GM10847 (cell line): ENCODE results near the gene SYVN1.
A peak's percentile ranks its signal among the peaks of the same experiment; 100 is the strongest.

Experiments used
- POLR2A ChIP-seq: IDR thresholded peaks from 2 replicates; pipeline ENCODE4 v1.6.1; 2011; ENCODE audit not compliant: insufficient read length; ENCODE audit errors: extremely low read depth

The SYVN1 gene

GRCh38 chr11:65110354-65110861 lies 23.9 kb downstream of the SYVN1 start:
- no peak for TF ChIP-seq POLR2A

GRCh38 chr11:65109231-65110198 lies 24.8 kb downstream of the SYVN1 start:
- no peak for TF ChIP-seq POLR2A

- no peak for TF ChIP-seq POLR2A
Measured at GRCh38 chr11:65108469-65109123, 25.7 kb downstream of the SYVN1 start.

- no peak for TF ChIP-seq POLR2A
Measured at GRCh38 chr11:65107751-65108468, 26.4 kb downstream of the SYVN1 start.

- TF ChIP-seq POLR2A: no peak
Measured at GRCh38 chr11:65107078-65107477, 27.2 kb downstream of the SYVN1 start.

GRCh38 chr11:65104628-65105027 lies 29.7 kb downstream of the SYVN1 start:
- TF ChIP-seq POLR2A: no peak

GRCh38 chr11:65103476-65103875 lies 30.8 kb downstream of the SYVN1 start:
- TF ChIP-seq POLR2A: no peak

- no peak for TF ChIP-seq POLR2A
Measured at GRCh38 chr11:65102142-65103095, 31.9 kb downstream of the SYVN1 start.

GRCh38 chr11:65100674-65101350 lies 33.5 kb downstream of the SYVN1 start:
- TF ChIP-seq POLR2A: no peak

GRCh38 chr11:65096926-65097325 lies 37.4 kb downstream of the SYVN1 start:
- TF ChIP-seq POLR2A: no peak

GRCh38 chr11:65095974-65096806 lies 38.1 kb downstream of the SYVN1 start, which contains the start of gene VPS51:
Gene VPS51 (plus strand): TSS chr11:65096214. CDS start chr11:65096251, 37 bp downstream.
- TF ChIP-seq POLR2A: peak; percentile 80

GRCh38 chr11:65095427-65095826 lies 38.9 kb downstream of the SYVN1 start:
- no peak for TF ChIP-seq POLR2A

GRCh38 chr11:65090628-65091027 lies 43.7 kb downstream of the SYVN1 start:
- TF ChIP-seq POLR2A: no peak
